ENCODE data around the gene ADARB2.
A peak's percentile ranks its signal among the peaks of the same experiment; 100 is the strongest.
"Not testable (repeated sequence)": the region's sequence is repeated elsewhere in the genome, so short reads cannot be mapped to it uniquely, and the experiment has no call there.

ADARB2 gene

GRCh38 chr10:1267568-1267967 is 469.8 kb downstream of the ADARB2 start:
- DNase-seq: no peak

- DNase-seq: no peak
Measured at GRCh38 chr10:1267148-1267547, 470.2 kb downstream of the ADARB2 start.

- DNase-seq: no peak
Measured at GRCh38 chr10:1266033-1266802, 471.1 kb downstream of the ADARB2 start.

DNA sequence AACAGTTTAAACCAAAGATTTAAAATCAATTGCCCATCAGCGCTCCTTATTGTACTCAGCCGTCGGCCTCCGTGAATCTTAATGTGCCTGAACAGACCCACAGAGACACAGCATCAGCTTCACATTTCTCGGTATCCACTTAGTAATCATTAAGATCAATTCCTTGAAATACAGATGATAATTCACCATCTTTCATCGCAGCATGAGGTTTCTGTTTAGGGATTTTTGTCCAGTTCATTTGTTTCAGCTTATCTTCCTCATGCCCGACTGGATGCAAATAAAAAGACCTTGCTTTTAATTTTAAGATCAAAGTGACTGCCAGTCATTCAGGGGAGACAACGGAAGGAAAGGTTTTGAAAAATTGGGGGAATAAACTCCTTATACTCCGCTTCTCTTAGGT is 473.3 kb downstream of the ADARB2 start:
- DNase-seq: no peak

GRCh38 chr10:1257274-1257673 is 480.1 kb downstream of the ADARB2 start:
- no peak for DNase-seq

DNA sequence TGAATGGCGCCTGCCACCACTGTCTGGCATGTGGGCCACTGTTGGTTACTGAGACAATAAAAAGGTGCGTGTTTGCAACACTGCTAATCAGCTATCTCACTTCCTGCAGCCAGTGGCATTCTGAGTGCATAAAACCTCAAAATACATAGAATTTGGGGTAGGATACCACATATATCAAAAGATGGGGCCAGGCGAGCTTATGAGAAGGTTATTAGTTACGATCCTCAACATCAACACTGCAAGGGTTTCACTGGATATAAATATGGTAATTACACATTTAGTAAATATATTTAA is 480.9 kb downstream of the ADARB2 start:
- DNase-seq: no peak

DNA sequence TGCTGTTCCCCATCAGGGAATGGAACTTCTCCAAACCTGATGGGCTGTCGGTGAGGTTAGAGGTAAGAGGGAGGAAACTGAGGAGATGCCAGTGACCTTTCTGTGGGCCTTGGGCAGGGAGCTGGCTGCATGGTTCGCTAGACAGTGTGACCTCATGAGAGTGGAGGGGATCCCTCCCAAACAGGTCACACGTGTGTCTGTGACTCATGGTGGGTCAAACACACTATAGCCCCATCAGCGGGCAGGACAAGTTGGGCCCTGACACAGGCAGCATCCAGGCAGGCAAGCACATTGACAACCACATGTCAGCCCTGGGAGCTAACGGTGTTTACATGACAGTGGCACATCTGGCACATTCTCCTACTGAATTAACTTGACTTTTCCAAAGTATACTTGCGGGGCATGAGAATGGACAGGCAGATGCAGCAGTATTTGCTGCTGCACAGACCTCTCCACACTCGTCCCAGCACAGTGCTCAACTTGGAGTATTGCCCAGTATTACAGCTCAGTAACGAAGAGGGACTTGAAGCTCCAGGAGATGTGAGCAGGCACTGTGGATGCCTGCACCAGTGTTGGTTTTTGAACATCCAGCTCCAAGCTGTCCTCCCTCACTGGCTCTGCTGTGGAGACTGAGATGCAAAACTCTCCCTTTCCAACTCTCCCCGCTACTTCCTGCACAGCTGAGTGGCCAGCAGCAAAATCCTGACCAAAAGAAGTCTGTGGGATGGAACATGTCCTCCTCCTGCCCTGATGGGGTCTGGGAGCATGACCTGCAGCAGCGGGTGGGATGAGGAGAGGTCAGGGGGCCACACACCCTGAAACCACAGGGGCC is 481.5 kb downstream of the ADARB2 start:
- DNase-seq: no peak

DNA sequence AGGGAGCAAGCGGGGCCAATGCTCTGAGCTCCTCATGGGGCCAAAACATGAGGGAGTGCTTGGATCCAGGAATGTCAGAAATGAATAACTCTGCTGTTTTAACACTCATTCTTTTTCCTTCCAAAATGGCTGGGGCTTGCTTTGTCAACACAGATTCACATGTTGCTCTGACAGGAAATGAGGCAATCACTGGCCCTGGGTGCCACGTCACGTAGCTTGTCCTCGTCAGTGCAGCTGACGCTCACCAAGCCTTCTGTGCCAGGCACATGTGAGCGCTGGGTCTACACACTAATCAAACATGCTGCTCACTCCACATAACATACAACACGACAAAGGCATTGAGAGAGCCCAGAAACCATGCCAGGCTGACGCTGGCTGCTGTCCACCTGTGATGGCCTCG is 482.2 kb downstream of the ADARB2 start:
- peak; percentile 24 for DNase-seq

DNA sequence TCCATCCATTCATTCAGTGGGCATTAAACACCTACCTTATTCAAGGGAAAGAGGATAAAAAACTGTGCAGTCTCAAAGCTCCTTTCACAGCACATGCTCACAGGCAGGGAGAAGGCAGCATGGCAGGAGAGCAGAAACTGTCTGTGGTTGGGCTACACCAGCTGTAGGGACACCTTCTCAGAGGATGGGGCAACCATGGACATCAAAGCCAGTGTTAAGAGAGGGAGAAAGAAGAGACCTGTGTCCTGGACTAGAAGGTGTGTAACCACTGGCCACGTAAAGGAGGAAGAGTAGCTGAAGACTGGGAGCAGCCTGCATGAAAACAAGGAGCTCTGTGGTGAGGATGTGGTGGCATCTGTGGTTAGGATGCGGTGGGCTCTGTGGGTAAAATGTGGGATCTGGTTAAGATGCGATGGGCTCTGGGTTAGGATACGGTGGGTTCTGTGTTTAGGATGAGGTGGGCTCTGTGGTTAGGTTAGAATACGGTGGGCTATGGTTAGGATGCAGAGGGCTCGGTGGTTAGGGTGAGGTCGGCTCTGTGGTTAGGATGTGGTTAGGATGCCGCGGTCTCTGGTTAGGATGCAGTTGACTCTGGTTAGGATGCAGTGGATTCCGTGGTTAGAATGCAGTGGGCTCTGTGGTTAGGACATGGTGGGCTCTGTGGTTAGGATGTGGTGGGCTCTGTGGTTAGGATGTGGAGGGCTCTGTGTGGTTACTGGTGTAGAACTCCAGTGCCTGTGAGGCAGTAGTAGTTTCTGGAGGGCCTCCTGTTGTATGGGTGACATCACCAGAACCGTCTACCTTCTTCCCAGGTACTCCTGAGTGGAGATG is 483.6 kb downstream of the ADARB2 start:
- DNase-seq: no peak

GRCh38 chr10:1251769-1252168 is 485.6 kb downstream of the ADARB2 start:
- no peak for DNase-seq

DNA sequence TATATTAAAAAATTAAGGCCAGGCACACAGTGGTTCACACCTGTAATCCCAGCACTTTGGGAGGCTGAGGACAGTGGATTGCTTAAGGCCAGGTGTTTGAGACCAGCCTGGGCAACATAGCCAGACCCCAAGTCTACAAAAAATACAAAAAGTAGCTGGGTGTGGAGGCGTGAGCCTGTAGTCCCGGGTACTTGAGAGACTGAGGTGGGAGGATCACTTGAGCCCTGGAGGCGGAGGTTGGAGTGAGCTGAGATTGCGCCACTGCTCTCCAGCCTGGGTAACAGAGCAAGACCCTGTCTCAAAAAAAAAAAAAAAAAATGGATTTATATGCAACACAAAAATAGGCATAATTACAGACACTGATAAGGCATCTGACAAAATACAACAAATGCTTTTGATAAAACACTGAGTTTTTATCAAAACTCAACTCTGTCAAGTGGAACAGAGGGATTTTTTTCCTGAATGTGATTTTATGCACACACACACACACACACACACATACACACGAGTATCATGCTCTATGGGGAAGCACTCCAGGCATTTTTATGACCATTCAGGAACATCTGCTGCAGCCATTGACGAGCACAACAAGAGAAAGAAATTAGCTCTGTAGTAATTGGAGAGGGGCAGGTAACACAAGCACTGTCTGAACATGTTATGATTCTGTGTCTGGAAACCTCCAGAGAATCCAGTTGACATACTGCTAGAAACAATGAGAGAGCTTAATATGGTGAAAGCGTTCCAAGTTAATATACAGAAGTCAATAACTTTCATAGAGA is 488.0 kb downstream of the ADARB2 start:
- DNase-seq: no peak

DNA sequence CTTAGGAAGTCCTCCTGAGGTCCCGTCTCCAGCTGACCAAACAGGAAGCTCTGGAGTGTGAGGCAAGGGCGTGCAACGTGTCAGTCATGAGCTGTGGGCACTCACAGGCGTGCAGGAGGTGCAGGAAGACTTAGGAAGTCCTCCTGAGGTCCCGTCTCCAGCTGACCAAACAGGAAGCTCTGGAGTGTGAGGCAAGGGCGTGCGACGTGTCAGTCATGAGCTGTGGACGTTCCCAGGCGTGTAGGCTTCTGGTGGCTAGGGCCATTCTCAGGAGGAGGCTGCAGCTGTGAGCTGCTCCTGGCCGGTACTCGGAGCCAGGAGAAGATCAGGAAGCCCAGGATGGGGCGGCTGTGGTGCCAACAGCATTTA is 489.1 kb downstream of the ADARB2 start:
- not testable (repeated sequence) for DNase-seq

DNA sequence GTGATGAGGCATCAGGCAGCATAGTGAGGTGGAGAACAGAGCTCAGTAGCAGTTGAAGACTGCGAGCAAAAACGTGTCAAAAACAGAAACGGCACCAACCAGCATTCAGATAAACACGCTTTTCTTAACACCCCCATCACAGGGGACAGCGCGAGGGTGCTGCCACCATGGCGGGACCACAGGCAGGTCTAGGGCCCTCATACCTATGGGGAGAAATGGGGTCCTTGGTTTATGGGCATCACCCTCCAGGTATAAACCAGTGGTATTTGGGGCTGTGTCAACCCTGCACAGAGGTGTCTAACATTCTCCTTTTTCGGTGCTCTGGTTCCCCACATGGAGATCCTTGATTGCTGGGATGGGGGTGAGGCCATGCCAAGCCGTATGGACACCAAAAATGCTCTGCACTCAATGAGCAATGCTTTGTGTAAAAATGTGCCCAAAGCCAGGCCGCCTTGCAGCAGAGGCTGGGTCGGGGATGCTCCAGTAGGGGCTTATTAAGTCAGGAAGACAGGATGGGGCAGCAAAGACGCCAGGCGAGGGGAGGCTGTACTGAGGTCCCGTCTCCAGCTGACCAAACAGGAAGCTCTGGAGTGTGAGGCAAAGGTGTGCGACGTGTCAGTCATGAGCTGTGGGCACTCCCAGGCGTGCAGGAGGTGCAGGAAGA is 489.6 kb downstream of the ADARB2 start:
- DNase-seq: no peak

DNA sequence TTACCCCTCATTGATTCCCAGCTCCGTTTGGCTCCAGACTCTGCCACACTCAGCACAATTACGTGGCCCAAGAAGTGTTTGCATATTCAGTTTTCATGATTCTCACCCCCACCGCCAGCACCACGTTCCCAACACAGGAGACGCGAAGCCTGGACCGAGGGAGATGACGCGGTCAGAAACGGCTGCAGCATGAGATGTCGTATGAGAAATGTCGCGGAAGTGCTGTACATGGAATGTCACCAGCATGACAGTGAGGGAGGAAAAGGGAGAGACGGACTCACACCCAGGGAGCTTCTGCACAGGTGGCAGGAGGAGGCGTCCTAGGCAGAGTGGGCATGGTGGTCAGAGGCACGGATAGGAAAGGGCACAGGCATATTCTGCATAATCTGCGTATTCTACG is 492.8 kb downstream of the ADARB2 start:
- no peak for DNase-seq

DNA sequence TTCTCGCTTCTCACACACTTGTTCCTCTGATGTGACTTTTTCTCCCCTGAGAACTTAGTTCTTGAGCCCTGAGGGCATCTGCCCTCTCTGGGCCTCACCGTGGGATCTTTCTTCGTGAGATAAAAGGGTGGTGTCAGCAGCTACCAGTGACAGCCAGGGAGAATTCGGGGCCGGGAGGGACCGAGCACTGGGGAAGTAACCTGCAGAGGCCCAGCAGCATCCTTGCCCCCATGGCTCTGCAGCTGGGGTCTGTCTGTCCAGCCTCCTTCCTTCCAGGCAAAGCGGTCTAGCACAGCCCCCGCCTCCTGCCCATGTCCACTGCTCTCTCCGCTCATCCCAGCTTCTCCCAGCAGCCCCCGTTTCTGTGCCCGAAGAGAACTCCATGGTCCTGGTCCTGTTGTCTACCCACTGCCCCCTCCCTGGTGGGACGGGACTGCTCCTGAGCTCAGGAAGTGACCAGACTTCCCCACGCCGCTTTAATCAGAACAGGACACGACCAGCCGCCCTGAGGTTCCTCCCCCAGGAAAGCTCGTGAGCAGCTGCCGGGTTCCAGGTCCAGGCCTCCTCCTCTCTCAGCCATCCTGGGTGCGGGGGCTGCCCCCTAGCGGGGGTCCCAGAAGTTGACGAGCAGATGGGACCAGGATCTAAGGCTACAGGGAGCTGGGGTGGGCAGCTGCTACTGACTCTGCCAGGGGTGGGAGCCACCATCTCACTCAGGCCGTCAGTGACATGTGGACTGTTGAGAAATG is 493.7 kb downstream of the ADARB2 start:
- no peak for DNase-seq

GRCh38 chr10:1242975-1243374 is 494.4 kb downstream of the ADARB2 start:
- no peak for DNase-seq

DNA sequence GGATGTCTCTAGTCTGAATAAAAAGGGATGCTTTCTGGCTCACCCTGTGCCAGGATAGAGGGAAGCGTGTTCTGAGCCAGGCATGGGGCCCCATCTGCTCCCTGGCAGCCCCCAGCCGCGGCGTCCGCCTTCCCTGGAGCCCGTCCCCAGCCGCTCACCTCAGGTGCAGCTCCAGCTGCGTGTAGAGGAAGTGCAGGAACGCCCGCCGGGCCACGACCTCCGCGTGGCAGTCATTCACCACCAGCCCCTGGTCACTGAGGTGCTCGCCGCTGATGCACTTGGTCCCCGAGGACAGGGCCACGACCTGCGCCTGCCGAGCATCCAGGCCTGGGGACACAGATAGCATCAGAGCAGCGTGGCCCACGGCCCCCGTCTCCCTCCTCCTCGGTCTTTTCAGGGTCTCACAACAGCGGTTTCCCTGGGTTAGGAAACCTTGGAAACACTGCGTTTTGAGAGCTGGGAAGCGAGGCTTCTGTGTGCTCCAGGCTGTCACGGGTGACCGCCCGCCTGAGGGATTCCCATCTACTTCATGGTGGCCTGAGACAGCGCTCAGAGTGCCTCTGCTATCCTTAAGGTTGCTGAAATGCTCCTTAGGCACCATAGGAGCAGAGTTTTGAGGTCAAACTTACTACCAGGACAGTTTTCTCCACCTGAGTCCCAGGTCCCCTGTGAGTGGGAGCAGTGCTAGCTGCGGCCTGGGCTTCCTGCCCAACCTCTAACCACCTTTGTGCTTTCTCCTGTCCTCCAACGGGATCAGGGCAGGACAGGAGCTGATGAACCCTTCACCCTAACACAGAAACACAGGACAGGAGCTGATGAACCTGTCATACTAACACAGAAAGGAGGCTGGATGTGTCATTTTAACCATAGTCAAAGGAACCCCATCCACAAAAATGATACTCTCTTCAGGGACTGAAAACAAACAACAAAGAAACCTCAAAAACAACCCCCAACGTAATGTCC is 495.1 kb downstream of the ADARB2 start:
- DNase-seq: no peak

- DNase-seq: no peak
Measured at GRCh38 chr10:1241322-1241890, 495.9 kb downstream of the ADARB2 start.

DNA sequence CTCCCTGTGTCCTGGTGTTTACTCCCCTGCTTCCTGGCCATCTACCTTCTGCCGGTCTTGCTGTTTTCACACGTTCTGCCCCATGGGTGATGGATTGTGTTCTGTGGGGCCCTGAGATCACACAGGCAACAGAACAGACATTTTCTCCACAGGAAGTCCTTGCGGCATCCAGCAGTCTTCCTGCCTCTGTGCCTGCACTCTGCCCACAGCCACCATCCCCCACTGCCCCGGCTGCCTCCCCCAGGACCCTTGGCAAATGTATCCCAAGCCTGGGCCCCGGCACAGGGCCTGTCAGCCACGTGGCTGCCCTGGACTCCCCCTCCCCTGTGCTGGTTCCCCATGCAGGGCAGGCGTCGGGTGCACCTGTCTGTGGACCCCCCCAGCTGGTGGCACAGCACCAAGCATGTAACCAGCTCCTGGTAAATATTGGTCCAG is 497.0 kb downstream of the ADARB2 start:
- no peak for DNase-seq

DNA sequence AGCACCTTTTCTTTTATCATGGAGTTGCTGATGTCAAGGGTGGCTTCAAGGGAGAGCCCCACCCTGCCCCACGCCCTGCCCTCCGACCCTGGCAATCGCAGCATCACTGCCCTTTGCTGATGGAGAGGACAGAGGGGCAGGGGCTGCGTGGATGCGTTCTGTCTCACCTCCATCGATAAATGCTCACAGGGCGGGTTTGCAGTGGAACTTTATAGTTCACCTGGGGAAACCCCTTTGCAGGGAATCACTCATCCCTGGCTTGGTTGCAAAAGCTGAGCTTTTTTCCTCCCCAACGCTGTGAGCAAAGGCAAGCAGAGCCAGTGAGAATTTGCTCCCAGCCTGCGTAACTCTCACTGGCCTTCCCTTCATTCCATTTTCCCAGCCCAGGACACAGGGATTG is 504.3 kb downstream of the ADARB2 start:
- DNase-seq: no peak
